ENCODE results near the gene STAT3.

GRCh38 chr17:42276609-42277341 is 111.5 kb downstream of the STAT3 start:
- TF ChIP-seq CTCF (IDR thresholded peaks at IDR 0.05) (no peak), EP300 (IDR thresholded peaks at IDR 0.05) (peak in 1 of 4 donors; percentile 12), POLR2A (IDR thresholded peaks at IDR 0.05) (no peak)

Data from sigmoid colon (tissue), 4 donors.